ENCODE results near the gene CREB5.

Gene CREB5

DNA sequence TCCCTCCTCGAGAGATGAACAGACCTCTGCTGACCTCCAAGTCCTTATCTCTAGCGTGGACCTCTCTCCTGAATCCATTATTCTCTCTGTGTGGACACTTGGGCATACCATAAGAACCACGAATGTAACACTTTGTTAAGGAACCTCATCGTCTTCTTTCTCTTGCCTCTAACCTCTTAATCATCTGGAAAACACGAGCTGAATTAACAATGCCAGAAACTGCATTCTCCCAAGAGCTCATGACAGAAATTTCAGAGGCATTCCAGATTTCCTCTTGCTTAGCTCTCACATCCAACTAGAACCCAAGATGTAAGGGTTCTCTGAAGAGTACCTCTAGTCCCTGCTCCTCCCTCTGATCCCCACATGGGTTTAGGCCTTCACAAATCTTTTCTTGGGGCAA, 444.3 kb downstream of the CREB5 start:
- H3K4me3 ChIP-seq (replicated peaks in 1 of 2; ENCODE audit: low read depth in 2 of 2, low read length in 2 of 2), result no peak overlapping the region
- TF ChIP-seq, protein P1, sequence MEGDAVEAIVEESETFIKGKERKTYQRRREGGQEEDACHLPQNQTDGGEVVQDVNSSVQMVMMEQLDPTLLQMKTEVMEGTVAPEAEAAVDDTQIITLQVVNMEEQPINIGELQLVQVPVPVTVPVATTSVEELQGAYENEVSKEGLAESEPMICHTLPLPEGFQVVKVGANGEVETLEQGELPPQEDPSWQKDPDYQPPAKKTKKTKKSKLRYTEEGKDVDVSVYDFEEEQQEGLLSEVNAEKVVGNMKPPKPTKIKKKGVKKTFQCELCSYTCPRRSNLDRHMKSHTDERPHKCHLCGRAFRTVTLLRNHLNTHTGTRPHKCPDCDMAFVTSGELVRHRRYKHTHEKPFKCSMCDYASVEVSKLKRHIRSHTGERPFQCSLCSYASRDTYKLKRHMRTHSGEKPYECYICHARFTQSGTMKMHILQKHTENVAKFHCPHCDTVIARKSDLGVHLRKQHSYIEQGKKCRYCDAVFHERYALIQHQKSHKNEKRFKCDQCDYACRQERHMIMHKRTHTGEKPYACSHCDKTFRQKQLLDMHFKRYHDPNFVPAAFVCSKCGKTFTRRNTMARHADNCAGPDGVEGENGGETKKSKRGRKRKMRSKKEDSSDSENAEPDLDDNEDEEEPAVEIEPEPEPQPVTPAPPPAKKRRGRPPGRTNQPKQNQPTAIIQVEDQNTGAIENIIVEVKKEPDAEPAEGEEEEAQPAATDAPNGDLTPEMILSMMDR (IDR thresholded peaks at IDR 0.05; ENCODE audit: low read depth, low read length), result no peak
- DNase-seq (ENCODE audit: low read depth in 2 of 2), result no peak

DNA sequence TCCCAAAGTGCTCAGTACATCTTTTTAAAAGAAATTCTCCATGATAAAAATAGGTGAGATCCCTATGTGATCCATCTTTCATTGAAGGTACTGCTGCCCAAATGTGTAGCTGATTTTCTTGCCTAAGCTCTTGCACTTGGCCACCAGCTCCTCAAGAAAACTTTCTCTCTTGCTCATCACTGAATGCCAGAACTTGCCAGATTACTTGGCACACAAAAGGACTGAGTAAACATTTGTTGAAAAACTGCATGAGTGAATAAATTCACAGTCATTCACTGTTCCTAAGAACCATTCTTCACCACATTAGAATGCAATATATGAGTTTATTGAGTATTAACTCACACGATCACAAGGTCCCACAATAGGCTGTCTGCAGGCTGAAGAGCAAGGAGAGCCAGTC, 445.9 kb downstream of the CREB5 start:
- DNase-seq (ENCODE audit: low read depth in 2 of 2), result peak; percentile 26 to 78
- TF ChIP-seq, protein P1 (IDR thresholded peaks at IDR 0.05; ENCODE audit: low read depth, low read length), result no peak
- H3K4me3 ChIP-seq (replicated peaks in 1 of 2; ENCODE audit: low read depth in 2 of 2, low read length in 2 of 2), result no peak overlapping the region

DNA sequence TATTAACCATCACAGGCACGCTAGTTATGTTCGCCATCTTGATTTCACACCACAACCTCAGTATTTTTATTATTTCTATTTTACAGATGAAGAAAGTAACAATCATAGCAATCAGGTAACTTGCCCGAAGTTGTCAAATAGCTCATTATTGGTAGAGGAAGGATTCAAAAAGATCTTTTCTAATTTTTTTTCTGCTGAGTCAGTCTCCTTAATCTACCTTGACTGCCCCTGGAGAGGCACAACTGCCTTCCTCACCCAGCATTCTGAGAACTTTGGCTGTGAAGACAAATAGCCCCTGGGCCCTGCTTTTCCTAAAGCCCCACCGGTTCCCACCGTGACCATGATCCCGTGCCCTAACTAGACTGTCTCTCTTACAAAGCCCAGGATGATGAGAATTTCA, 446.6 kb downstream of the CREB5 start:
- H3K4me3 ChIP-seq (replicated peaks in 1 of 2; ENCODE audit: low read depth in 2 of 2, low read length in 2 of 2), result no peak overlapping the region
- DNase-seq (ENCODE audit: low read depth in 2 of 2), result no peak
- TF ChIP-seq, protein P1 (IDR thresholded peaks at IDR 0.05; ENCODE audit: low read depth, low read length), result no peak

DNA sequence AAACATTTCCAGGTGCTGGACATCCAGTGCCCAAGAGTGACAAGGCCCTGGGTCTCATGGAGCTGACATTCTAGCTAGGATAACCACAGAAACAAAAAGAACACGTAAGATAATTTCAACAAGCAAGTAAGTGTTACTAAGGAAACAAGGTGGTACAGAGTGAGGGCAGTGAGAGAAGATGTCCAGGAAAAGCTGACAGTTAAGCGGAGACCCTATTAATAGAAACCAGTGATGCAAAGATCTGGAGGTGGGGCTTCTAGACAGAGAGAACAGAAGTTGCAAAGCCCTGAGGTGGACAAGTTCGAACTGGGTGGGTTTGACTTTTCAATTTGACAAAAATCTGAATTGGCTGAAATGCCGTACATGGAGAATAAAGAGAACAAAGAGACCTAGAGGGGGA, 449.5 kb downstream of the CREB5 start:
- no peak for DNase-seq (ENCODE audit: low read depth in 2 of 2)
- H3K4me3 ChIP-seq (replicated peaks in 1 of 2; ENCODE audit: low read depth in 2 of 2, low read length in 2 of 2), result no peak overlapping the region
- TF ChIP-seq, protein P1 (IDR thresholded peaks at IDR 0.05; ENCODE audit: low read depth, low read length), result no peak

DNA sequence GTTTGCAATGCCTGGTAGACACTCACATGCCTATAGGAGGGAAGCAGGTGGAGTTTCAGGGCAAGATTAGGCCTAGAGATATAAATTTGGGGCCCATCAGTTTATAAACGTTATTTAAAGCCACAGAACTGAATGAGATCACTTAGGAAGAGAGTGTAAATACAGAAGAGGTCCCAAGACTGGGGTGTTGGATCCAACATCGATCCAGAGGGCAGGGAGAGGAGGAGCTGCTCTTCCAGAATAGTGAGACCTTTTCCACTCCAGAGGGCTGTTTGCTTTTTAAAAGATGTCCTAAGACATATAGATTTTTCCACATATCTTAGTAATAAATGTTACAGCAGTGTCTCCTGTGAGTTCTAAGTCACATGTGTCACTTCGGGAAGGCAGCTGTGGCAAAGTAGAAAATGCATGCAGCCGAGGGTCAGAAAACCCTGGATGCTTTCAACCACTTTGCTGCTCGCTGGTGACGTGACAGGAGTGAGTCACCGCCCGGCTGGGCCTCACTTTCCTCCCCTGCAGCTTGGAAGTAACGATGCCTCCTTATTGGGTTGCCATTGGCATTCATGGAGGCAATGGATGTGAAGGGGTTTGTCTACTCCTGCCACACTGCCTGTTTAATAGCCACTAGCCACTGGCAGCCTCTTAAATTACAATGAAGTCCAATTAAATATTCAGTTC, 450.4 kb downstream of the CREB5 start:
- H3K4me3 ChIP-seq (replicated peaks in 1 of 2; ENCODE audit: low read depth in 2 of 2, low read length in 2 of 2), result no peak overlapping the region
- TF ChIP-seq, protein P1 (IDR thresholded peaks at IDR 0.05; ENCODE audit: low read depth, low read length), result no peak
- DNase-seq (ENCODE audit: low read depth in 2 of 2), result no peak

DNA sequence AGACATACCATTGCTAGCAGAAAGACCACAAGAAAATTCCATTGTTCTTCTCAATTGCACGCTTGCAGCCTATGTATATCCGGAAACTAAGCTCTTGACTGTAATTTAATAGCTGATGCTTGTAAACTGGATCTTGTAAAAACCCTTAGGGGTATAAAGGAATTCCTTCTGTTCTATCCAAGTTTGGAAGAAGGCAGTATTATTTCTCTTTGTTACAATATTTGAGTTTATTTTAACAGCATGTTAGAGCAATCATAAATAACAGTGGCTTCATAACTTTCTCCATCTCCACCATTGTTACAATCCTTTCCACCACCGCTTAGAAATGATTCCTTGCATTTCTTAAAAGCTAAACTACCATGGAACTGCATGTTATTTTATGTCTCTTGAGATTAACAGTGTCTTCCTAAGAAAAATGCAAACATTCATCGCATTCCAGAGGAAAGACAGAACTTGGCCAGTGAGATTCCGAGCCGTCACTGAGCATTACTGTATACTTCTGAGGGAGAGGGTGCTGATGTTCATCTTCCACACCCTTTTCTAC, 453.4 kb downstream of the CREB5 start:
- TF ChIP-seq, protein P1 (IDR thresholded peaks at IDR 0.05; ENCODE audit: low read depth, low read length), result no peak
- peak in 1 of 2 donors; percentile 39 for DNase-seq (ENCODE audit: low read depth in 2 of 2)
- no peak overlapping the region for H3K4me3 ChIP-seq (replicated peaks in 1 of 2; ENCODE audit: low read depth in 2 of 2, low read length in 2 of 2)
